Lower leg skin (tissue), 3 donors: ENCODE results near the gene TENT4B.

Experiments
- CTCF ChIP-seq, 3 donors: fragments of 450-650 bp; IDR thresholded peaks; one replicate each; pipeline ENCODE4 v1.5.1; 2016; ENCODE audit warnings: antibody characterized with exemption in 3 of 3, mild to moderate bottlenecking in 3 of 3, moderate library complexity in 2 of 3
- POLR2A ChIP-seq, 2 donors: fragments of 450-650 bp; IDR thresholded peaks; one replicate each; pipeline ENCODE4 v1.6.1; 2016 to 2017; ENCODE audit warnings: antibody characterized with exemption in 2 of 2, mild to moderate bottlenecking in 1 of 2, moderate library complexity in 1 of 2

GRCh38 chr16:50161950-50162349 is 8.8 kb downstream of the TENT4B start:
- TF ChIP-seq POLR2A (IDR thresholded peaks at IDR 0.05) (no peak), CTCF (IDR thresholded peaks at IDR 0.05) (no peak)
